Neural crest cell (in vitro differentiated cells): ENCODE results near the gene PSTPIP2. TPM values are rescaled to one million over a fixed set of nuclear protein-coding genes. Genes with fewer than 3 reads are reported as not detected.

ENCODE experiments used
- DNase-seq: peaks from one replicate; pipeline ENCODE4 v3.0.0; 2021; ENCODE audit warnings: low read depth, mixed read lengths, low spot score
- H3K27ac Mint-ChIP-seq: one replicate; pipeline ENCODE4 v1.8.0; 2021; ENCODE audit warnings: mild to moderate bottlenecking, mixed read lengths; ENCODE audit not compliant: unreplicated experiment
- H3K27me3 Mint-ChIP-seq: 2 replicates; pipeline ENCODE4 v1.8.0; 2021; ENCODE audit warnings: low read depth, mild to moderate bottlenecking, mixed read lengths
- H3K36me3 Mint-ChIP-seq: 2 replicates; pipeline ENCODE4 v1.8.0; 2021; ENCODE audit warnings: low read depth, mild to moderate bottlenecking, mixed read lengths
- H3K4me1 Mint-ChIP-seq: 2 replicates; pipeline ENCODE4 v1.8.0; 2021; ENCODE audit warnings: mixed read lengths
- H3K4me3 Mint-ChIP-seq: one replicate; pipeline ENCODE4 v1.8.0; 2021; ENCODE audit warnings: mild to moderate bottlenecking, mixed read lengths
- H3K9me3 Mint-ChIP-seq: 2 replicates; pipeline ENCODE4 v1.8.0; 2021; ENCODE audit warnings: mixed read lengths
- CTCF ChIP-seq: fragments of 200-600 bp; sonication (generic); conservative IDR thresholded peaks from 2 replicates; pipeline ENCODE4 v1.5.0; 2021; ENCODE audit warnings: antibody characterized with exemption, mild to moderate bottlenecking
- total RNA-seq: library from RNA; stranded (reverse); gene quantifications from 2 replicates; pipeline ENCODE4 v1.2.1, GENCODE V29; 2021

PSTPIP2 gene
- total RNA-seq, 1 donor from 2014 or later = 7.0 TPM

DNA sequence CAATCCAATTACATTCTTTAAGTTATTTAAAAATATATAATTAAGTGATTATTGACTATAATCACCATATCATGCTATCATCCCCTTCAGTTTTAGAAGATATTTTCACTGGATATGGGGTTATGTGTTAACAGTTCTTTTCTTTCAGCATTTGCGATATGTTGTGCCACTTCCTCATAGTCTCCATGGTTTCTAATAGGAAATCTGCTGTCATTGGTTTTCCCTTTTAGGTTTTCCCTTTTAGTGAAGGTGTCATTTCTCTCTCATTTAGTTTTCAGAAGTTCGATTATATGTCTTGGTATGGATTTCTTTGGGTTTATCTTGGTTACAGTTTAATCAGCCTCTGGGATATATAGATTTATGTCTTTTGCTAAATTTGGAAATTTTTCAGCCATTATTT is 70.2 kb downstream of the PSTPIP2 start:
- no peak for DNase-seq

DNA sequence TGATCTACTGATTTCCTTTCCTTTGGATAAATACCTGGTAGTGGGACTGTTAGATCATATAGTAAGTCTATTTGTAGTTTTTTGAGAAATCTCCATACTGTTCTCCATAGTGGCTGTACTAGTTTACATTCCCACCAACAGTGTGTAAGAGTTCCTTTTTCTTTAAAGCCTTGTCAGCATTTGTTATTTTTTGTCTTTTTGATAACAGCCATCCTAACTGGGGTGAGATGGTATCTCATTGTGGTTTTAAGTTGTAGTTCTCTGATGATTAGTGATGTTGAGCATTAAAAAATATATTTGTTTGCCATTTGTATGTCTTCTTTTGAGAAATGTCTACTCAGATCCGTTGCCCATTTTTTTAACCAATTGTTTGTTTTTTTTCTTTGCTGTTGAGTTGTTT is 71.0 kb downstream of the PSTPIP2 start:
- no peak for DNase-seq
- Mint-ChIP-seq H3K36me3 (peaks cover 20% of the 10 kb centered on the region), H3K27me3 (no peaks in the 10 kb centered on the region), H3K27ac (no peak overlapping the region), H3K4me1 (no peaks in the 10 kb centered on the region), H3K4me3 (no peak overlapping the region), H3K9me3 (peaks cover 15% of the 10 kb centered on the region)
- TF ChIP-seq CTCF = no peak

More for the DNA sequence above, 70.2 kb downstream of the PSTPIP2 start:
- Mint-ChIP-seq H3K4me3 (no peak overlapping the region), H3K27me3 (no peaks in the 10 kb centered on the region), H3K36me3 (peaks cover 20% of the 10 kb centered on the region), H3K4me1 (no peaks in the 10 kb centered on the region), H3K9me3 (peaks cover 15% of the 10 kb centered on the region), H3K27ac (no peak overlapping the region)
- TF ChIP-seq CTCF = no peak

DNA sequence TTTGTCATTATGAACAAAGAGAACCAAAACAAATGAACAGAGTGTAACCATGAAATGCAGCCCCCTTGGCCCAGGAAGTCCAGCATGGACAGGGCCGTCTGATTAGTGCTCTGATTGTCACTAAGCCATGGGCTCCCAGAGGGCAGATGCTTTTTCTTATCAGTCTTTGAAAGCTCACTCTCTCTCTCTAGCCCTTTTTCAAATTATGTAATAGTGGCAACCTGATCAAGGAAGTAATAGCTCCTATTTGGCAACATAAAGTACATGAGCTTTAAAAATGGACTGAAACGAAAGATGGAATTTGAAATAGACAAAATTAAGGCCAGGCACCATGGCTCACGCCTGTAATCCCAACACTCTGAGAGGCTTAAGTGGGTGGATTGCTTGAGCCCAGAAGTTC is 72.5 kb downstream of the PSTPIP2 start:
- no peaks in the 10 kb centered on the region for H3K4me1 Mint-ChIP-seq
- no peak overlapping the region for H3K27ac Mint-ChIP-seq
- no peak for TF ChIP-seq CTCF
- H3K4me3 Mint-ChIP-seq = no peak overlapping the region
- H3K27me3 Mint-ChIP-seq = no peaks in the 10 kb centered on the region
- no peak for DNase-seq
- peaks cover 15% of the 10 kb centered on the region for H3K9me3 Mint-ChIP-seq
- H3K36me3 Mint-ChIP-seq = peaks cover 15% of the 10 kb centered on the region

- TF ChIP-seq CTCF = no peak
- no peak overlapping the region for H3K27ac Mint-ChIP-seq
- no peaks in the 10 kb centered on the region for H3K27me3 Mint-ChIP-seq
- DNase-seq = no peak
- no peaks in the 10 kb centered on the region for H3K4me1 Mint-ChIP-seq
- H3K9me3 Mint-ChIP-seq = peaks cover 15% of the 10 kb centered on the region
- peaks cover 13% of the 10 kb centered on the region for H3K36me3 Mint-ChIP-seq
- no peak overlapping the region for H3K4me3 Mint-ChIP-seq
Measured at GRCh38 chr18:45998244-45998643, 73.8 kb downstream of the PSTPIP2 start.

DNA sequence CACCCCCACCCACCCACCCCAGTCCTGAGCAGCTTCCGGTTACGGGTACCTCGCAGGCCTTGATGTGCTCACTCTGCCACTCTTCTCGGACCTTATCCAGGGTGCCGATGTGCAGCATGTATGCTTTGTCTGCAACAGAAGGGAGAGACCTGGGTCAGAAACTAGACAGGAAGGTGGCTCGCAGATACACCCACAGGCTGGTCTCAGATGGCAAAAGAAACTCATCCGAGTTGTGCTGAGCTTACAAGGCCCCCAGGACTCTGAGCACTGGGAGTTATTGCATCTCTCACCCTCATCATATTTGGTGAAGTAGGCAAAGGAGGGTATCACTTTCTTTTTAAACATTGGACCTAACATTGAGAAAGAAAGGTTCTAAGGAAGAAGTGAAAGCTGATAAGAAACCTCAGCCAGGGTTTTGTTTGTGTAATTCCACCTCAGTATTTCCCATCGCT is 74.3 kb downstream of the PSTPIP2 start:
- peaks cover 13% of the 10 kb centered on the region for H3K9me3 Mint-ChIP-seq
- peaks cover 10% of the 10 kb centered on the region for H3K36me3 Mint-ChIP-seq
- DNase-seq = no peak

More for the DNA sequence above, 74.3 kb downstream of the PSTPIP2 start:
- no peaks in the 10 kb centered on the region for H3K27me3 Mint-ChIP-seq
- H3K4me1 Mint-ChIP-seq = no peaks in the 10 kb centered on the region
- no peak overlapping the region for H3K27ac Mint-ChIP-seq
- no peak overlapping the region for H3K4me3 Mint-ChIP-seq
- TF ChIP-seq CTCF = no peak
